ENCODE measurements around the gene SIM1. TPM values are rescaled to one million over a fixed set of nuclear protein-coding genes. Genes with fewer than 3 reads are reported as not detected.

The SIM1 gene
- total RNA-seq, 3 donors from 2014 or later, result not detected

DNA sequence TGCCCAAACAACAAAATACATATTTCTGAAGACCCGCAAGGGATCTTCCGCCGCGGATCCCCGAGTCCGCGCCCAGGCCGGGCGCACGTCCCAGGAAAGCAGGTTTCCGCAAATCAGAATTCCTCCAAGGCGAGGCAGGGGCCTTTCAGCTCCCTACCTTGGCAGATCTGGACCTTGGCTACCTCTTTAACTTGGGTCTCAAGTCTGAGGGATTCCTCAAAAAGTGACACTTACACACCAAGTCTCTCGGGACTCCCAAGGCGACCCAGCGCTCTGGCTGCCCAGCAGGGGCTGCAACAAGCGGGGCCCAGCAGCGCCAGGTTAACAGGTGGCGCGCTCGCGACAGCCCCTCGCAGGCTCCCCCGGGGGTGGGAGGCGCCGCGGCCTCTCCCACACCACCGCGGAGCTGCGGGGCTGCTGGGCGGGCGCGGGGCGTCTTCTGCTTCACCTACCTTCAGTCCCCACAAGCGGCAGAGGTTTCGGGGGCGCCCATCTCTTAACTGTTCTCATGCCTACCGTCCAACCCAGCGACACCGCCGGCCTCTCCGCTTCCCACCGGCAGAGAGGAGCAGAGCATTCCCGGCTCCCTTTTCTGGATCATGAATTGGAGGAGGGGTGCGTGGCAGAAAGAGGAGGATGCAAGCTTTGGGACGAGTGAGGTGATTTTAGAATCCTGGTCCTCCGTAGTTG, 414 bp downstream of the SIM1 start:
- ATAC-seq (no peak), DNase-seq (no peak)
- Mint-ChIP-seq H3K4me1 (ENCODE audit: low read depth) (peaks cover 28% of the 10 kb centered on the region), H3K36me3 (ENCODE audit: insufficient read depth) (peaks cover 3% of the 10 kb centered on the region), H3K27me3 (ENCODE audit: low read depth) (peaks cover 88% of the 10 kb centered on the region), H3K4me3 (no peak overlapping the region), H3K9me3 (peaks cover 17% of the 10 kb centered on the region)

DNA sequence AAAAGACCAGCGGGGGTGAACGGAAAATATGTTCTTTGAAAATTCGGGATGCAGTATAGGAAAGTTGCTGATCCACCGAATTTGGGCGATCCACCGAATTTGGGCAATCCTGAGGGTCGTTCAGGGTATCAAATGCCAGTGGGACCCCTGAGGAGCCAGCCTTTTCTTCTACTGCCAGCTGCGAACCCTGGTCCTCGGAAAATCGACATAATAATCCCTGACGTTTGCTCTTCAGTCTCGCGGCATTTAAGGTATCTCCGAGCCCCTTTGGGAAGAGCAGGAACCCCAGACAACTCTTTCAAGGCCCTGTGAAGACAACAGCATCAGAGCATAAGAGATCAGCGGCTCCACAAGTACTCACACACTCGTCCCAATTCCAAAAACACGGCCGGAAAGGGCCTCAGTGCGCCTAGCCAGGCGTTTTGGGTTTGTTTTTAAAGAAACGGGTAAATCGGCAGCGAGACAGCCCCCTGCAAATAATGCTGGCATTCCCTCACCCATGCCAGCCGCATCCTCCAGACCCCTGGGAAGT, 1.0 kb downstream of the SIM1 start:
- Mint-ChIP-seq H3K9me3 (peaks cover 17% of the 10 kb centered on the region), H3K4me3 (no peak overlapping the region), H3K27me3 (ENCODE audit: low read depth) (peaks cover 89% of the 10 kb centered on the region), H3K4me1 (ENCODE audit: low read depth) (peaks cover 28% of the 10 kb centered on the region), H3K36me3 (ENCODE audit: insufficient read depth) (peaks cover 3% of the 10 kb centered on the region)
- ATAC-seq (no peak), DNase-seq (no peak)

DNA sequence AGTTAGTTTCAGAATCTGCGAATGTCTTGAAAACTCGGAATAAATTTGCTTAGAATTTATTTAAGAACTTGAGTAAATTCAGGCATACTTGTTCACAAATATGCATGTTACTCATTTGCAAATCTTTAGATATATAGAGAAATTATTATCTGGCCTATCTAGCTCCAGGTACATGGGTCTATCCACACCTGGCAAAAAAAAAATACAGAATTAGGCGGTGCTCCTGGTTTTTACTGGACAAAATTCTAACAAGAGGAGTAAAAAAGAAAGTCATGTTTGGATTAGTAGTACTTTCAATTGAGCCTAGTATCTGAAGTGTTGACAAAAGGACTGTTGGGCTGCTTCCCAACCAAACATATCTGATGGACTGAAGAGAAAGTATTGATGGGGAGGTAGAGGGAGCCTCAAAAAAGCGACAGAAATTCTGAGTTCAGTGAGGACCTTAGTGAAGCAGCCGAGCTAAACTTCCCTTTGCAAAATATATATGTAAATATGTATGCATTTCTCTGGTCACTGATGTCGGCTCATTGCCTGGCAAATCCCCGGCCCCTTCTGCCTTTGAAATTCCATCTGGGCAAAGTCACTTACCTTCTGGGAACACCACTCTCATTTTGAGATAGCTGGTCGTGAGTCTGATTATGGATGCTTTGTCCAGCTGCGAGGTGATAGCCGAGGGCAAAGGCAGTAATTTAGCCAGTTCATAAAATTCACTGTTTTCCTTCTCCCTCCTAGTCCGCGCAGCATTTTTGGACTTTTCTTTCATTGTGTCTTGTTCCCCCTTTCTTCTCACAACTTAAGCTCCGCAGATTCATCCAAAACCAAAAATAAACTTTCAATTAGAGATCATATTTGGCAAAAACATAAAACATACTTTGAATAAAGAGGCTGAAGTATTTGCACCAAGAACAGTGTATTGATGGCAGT, 1.8 kb downstream of the SIM1 start:
- Mint-ChIP-seq H3K4me1 (ENCODE audit: low read depth) (peaks cover 28% of the 10 kb centered on the region), H3K27me3 (ENCODE audit: low read depth) (peaks cover 90% of the 10 kb centered on the region), H3K4me3 (no peak overlapping the region), H3K9me3 (peaks cover 17% of the 10 kb centered on the region), H3K36me3 (ENCODE audit: insufficient read depth) (peaks cover 2% of the 10 kb centered on the region)
- no peak for DNase-seq
- no peak for ATAC-seq

DNA sequence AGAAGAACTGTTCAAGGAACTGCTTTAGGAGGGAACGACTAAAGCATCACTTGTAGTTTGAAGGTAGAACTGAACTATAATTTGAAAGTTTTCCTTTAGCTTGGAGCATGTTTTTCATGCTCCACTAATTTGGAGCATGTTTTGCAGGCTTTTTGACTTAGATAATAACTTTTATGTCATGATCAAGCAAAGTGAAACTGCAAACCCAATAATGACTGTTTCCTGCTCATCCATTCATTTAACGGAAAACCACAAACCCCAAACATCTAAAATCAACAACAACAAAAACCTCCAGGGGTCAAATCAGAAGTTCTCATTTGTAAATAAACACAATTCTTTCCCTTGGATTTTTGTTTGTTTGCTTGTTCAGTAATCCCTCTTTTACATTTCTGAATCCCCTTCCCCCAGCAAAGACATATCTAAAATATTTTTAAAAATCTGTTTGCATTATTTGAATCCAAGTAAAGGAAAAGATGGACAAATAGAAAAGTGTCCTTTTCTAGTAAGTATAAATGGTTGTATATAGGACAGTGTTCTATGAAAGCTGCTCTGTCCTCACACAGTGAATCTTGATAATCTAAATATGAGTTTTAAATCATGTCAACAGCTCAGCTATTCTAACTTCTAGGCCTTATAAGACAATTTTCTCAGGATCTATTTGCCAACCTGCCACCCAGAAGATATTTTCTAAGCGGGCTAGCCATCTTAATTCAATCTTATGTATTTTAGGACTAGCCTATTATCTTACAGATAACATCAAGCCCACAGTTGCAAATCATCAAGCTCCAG, 2.6 kb downstream of the SIM1 start:
- Mint-ChIP-seq H3K36me3 (ENCODE audit: insufficient read depth) (peaks cover 1% of the 10 kb centered on the region), H3K9me3 (peaks cover 17% of the 10 kb centered on the region), H3K27me3 (ENCODE audit: low read depth) (peaks cover 90% of the 10 kb centered on the region), H3K4me1 (ENCODE audit: low read depth) (peaks cover 26% of the 10 kb centered on the region), H3K4me3 (no peak overlapping the region)
- no peak for ATAC-seq
- no peak for DNase-seq

DNA sequence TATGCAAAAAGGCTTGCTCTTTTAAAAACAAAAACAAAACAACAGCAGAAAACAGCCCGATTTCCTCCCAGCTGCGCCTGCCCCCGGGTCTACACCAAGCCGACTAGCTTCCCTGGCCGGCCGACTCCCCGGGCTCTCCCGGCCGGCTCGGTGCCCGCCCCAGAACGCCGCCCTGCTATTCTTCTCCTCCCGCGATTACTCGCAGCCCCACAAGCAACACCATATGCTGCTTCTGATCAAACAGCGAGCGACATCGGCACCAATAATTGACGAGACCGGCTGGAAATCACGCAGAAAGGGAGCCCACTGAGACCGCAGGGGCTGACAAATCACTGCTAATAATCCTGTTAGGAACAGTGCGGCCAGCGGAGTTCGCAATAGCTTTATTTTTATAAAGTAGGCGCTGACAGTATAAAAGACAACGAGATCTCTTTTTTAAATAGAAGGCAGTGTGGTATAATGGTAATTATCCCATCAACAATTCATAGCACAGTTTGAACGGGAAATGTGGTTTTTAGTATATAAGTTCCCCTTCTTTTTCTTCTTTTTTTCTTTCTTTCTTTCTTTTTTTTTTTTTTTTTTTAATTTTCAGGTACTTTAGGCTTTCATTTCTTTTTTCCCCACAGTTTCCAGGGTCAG, 3.3 kb downstream of the SIM1 start:
- Mint-ChIP-seq H3K27me3 (ENCODE audit: low read depth) (peaks cover 88% of the 10 kb centered on the region), H3K4me3 (no peak overlapping the region), H3K4me1 (ENCODE audit: low read depth) (peaks cover 20% of the 10 kb centered on the region), H3K36me3 (ENCODE audit: insufficient read depth) (peaks cover 1% of the 10 kb centered on the region), H3K9me3 (peaks cover 12% of the 10 kb centered on the region)
- no peak for ATAC-seq
- no peak for DNase-seq

DNA sequence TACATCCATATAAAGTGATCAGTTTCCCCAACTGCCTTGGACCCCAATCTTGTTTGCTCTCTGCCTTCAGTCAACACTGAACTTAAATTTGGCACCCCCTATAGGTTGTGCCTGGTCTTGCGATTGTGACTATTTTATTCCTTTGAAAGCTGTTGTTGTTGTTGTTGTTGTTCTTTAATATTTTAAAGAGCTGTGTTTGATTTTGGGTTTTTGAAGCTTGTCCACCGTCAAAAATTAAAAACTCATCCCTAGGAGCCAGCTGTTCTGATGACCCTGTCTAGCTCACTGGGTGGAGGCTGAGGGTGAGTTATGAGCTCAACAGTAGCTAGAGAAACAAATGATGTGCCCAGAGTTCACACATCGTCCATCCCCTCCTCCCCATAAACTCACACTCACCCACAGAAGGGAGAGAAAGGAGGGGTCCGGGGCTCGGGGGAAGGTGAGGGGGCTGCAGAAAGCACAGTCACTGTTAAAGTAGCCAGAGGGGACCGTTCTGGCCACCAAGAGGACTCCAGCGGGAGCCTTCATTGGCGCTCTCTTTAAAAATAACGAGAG, 4.0 kb downstream of the SIM1 start:
- H3K4me1 Mint-ChIP-seq (ENCODE audit: low read depth), result peaks cover 16% of the 10 kb centered on the region
- DNase-seq, result no peak
- peaks cover 88% of the 10 kb centered on the region for H3K27me3 Mint-ChIP-seq (ENCODE audit: low read depth)
- peaks cover 1% of the 10 kb centered on the region for H3K36me3 Mint-ChIP-seq (ENCODE audit: insufficient read depth)
- peaks cover 10% of the 10 kb centered on the region for H3K9me3 Mint-ChIP-seq
- no peak overlapping the region for H3K4me3 Mint-ChIP-seq
- no peak for ATAC-seq

DNA sequence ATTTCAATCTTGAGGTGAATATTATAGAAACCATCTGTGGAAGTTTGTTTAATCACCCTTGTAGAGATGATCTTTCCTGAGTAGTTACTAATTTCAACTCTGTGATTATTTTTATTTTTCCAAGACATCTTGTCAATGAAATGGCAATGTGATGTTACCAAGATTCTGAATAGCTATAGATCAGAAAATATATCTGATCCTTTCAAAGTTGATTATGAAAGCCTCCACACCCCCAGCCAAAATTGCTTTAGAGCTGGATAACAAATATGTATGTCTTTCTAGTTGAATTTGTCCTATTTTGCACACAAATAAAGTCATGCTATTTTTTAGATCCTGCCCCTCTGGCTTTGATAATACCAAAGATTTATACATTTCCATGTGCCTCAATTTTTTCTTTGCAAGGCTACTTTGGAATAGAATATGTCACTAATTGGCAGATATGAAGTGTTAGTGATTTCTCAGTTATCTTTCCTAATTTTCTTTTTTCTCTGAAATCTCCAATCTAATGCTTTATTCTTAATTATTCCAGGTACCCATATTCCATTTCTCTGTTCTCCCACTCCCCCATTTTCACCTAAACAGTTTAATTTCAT, 5.0 kb downstream of the SIM1 start:
- Mint-ChIP-seq H3K36me3 (ENCODE audit: insufficient read depth) (peaks cover 1% of the 10 kb centered on the region), H3K4me1 (ENCODE audit: low read depth) (peaks cover 13% of the 10 kb centered on the region), H3K9me3 (peaks cover 10% of the 10 kb centered on the region), H3K27me3 (ENCODE audit: low read depth) (peaks cover 89% of the 10 kb centered on the region), H3K4me3 (no peak overlapping the region)
- no peak for DNase-seq
- no peak for ATAC-seq

DNA sequence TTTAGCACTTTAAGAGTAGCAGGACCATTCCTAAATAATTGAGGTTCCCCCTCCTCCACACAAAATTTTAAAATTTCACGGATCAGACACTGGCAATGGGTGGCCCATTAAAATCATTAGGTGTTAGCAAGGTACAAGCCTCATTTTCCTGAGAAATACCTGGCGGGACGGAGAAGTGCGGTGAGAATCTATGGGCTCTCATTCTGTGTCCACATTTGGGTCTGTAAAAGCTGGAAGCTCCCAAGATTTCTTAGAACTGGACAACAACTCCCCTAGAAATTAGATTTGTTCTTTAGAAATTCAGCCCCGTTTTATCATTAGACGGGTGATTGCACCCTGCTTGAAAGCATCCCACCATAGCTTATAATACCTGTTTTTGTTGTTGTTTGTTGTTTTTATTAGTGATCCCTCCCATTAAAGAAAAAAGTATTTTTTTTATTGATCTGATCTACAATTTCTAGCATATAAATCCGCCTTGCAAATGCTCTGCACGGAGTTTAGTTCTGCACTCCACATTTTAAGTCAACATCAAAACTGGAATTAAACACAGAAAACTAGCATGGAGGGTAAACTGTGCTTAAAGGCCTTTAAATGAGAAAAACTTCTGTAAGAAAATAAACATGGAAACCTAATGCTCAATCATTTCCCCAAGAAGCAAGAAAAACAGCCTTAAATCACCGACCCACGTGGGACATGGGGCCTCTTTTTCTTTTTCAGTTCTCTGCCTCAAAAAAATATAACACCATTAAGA, 5.7 kb downstream of the SIM1 start:
- peaks cover 13% of the 10 kb centered on the region for H3K4me1 Mint-ChIP-seq (ENCODE audit: low read depth)
- ATAC-seq (no peak), DNase-seq (no peak)
- peaks cover 10% of the 10 kb centered on the region for H3K9me3 Mint-ChIP-seq
- peaks cover 91% of the 10 kb centered on the region for H3K27me3 Mint-ChIP-seq (ENCODE audit: low read depth)
- H3K36me3 Mint-ChIP-seq (ENCODE audit: insufficient read depth), result peaks cover 1% of the 10 kb centered on the region
- H3K4me3 Mint-ChIP-seq, result no peak overlapping the region

DNA sequence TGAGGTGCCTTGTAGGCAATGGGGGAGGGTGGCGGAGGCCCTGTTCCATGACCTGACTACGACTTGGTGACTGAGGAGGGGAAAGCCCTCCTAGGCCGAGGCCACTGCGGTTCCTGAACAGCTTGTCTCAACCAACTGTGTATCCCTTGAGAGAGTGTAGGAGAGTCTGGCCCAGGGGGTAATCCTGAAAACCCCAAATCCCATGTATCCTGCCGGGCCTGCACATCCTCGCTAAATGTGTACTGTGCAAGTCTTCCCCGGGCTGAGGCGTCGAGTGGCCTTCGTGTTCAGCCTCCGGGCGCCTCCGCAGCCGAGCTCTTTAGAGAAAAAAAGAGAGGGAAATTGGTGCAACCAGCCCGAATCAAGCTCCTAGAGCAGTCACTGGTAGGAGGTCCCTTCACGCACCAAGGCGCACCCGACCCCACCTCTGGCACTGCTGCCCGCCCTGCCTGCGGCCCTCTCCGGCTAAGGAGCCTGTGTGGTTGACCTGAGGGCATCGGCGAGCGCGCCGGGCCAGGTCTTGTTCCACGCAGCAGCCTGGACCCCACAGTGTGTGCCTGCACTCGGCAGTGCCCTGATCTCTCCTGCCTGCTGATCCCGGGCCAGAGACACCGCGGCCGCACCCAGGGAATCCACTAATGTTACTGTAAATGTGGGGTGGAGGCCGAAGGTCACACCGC, 7.3 kb downstream of the SIM1 start:
- ATAC-seq (no peak), DNase-seq (no peak)
- peaks cover 5% of the 10 kb centered on the region for H3K9me3 Mint-ChIP-seq
- H3K4me1 Mint-ChIP-seq (ENCODE audit: low read depth), result peaks cover 11% of the 10 kb centered on the region
- no peak overlapping the region for H3K4me3 Mint-ChIP-seq
- peaks cover 1% of the 10 kb centered on the region for H3K36me3 Mint-ChIP-seq (ENCODE audit: insufficient read depth)
- peaks cover 85% of the 10 kb centered on the region for H3K27me3 Mint-ChIP-seq (ENCODE audit: low read depth)

DNA sequence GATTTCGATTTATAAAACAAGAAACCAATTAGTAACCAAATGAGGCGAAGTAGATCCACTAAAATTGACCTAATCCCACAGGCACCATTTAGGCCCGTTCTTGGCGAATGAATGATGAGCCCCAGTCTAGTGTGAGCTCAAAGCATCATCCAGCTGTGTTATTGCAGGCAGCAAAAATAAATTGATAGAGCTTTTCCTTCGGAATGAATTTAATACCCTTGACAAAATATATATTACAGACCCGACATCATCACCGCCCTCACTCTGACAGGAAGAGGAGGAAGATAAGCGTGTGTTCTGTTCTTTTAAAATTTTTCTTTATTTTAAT, 7.8 kb downstream of the SIM1 start:
- no peak overlapping the region for H3K4me3 Mint-ChIP-seq
- H3K4me1 Mint-ChIP-seq (ENCODE audit: low read depth), result peaks cover 6% of the 10 kb centered on the region
- no peaks in the 10 kb centered on the region for H3K9me3 Mint-ChIP-seq
- ATAC-seq (no peak), DNase-seq (no peak)
- H3K27me3 Mint-ChIP-seq (ENCODE audit: low read depth), result peaks cover 79% of the 10 kb centered on the region
- no peaks in the 10 kb centered on the region for H3K36me3 Mint-ChIP-seq (ENCODE audit: insufficient read depth)

DNA sequence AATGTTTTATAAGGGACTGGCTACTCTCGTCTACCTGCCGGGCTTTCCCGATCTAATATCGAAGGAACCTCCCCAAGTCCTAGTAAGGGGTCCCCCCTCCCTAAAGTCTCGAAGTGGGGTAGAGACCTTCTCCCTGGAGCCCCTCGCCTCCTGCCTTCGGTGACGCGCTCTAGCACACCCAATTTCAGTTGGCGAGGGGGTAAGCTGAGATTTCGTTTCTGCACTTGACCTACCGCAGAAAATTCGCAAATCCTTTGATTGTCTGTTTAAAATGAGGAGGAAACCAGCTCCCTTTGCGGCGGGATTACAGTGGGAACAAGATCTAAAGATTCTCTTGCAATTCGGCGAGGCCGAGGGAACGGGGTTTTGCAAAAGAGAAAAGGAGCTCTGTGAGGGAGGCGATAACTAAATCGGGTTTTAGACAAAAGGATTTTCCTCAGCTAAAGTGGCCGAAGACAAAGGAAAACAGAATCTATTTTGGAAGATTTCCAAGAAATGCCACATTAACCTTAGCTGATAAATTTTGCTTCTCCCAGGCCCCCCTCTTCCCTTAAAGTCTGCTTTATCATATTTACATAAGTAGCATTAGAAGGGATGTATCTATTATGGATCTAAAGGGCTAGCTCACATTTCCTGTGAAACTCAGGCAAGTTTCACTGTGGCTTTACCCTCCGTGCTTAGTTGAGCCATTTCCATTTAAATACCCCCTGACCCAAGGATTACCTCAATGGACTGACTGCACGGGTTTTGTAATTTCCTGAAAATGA, 8.4 kb downstream of the SIM1 start:
- Mint-ChIP-seq H3K4me3 (no peak overlapping the region), H3K9me3 (no peaks in the 10 kb centered on the region), H3K36me3 (ENCODE audit: insufficient read depth) (no peaks in the 10 kb centered on the region), H3K4me1 (ENCODE audit: low read depth) (peaks cover 1% of the 10 kb centered on the region), H3K27me3 (ENCODE audit: low read depth) (peaks cover 75% of the 10 kb centered on the region)
- DNase-seq (no peak), ATAC-seq (no peak)
